ENCODE data around the gene PNLIPRP1.
A peak's percentile ranks its signal among the peaks of the same experiment; 100 is the strongest.

Gene PNLIPRP1

GRCh38 chr10:116621934-116622655 lies 31.3 kb downstream of the PNLIPRP1 start:
- DNase-seq, result no peak
- in situ Hi-C loops (cut with HindIII; ENCODE audit: low pct_ligation_motif_present, low pct_unique_long_range_greater_than_20kb, low sequenced_read_pairs), result no loop called here

GRCh38 chr10:116625845-116626244 lies 35.1 kb downstream of the PNLIPRP1 start:
- in situ Hi-C loops (cut with HindIII; ENCODE audit: low pct_ligation_motif_present, low pct_unique_long_range_greater_than_20kb, low sequenced_read_pairs), result no loop called here
- DNase-seq, result no peak

DNA sequence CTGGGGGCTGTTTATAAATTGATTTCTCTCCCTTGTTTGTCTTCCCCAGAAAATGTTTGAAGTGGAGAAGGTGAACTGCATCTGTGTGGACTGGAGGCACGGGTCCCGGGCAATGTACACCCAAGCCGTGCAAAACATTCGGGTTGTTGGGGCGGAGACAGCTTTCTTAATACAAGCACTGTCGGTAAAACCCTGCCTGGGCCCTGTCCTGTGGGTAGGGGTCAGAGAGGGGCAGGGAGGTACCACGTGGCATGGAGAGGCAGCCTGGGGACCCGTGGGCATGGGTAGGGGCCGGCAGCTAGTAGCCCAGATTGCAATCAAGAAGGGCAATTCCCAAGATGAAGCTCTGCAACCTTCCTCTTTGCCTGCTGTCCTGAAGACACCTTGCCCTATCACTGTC lies 36.1 kb downstream of the PNLIPRP1 start:
- in situ Hi-C loops (cut with HindIII; ENCODE audit: low pct_ligation_motif_present, low pct_unique_long_range_greater_than_20kb, low sequenced_read_pairs), result no loop called here
- no peak for DNase-seq

DNA sequence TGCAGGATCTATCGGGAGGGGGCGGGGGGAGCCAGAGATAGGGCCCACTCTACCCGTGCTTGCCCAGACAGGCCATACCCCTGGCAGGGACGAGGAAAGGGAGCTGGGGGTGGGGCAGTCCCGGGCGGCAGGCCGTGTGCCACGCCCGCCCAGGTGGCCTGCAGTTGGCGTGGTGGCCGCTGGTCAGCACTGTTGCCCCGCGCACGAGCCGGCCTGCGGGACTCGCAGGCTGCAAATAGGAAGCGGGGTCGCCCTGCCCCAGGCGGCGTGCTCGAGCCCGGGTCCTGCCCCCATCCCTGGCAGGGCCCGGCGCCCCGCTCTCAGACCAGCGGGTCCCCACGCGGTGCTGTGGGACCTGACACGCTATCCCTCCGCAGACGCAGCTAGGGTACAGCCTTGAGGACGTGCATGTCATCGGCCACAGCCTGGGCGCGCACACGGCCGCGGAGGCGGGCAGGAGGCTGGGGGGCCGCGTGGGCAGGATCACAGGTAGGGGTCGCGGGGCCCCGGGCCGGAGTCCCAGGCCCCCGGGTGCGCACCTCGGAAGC lies 36.7 kb downstream of the PNLIPRP1 start:
- in situ Hi-C loops (cut with HindIII; ENCODE audit: low pct_ligation_motif_present, low pct_unique_long_range_greater_than_20kb, low sequenced_read_pairs), result no loop called here
- DNase-seq, result peak; percentile 55

GRCh38 chr10:116629340-116629739 lies 38.6 kb downstream of the PNLIPRP1 start:
- DNase-seq, result no peak
- in situ Hi-C loops (cut with HindIII; ENCODE audit: low pct_ligation_motif_present, low pct_unique_long_range_greater_than_20kb, low sequenced_read_pairs), result no loop called here

- DNase-seq, result no peak
- in situ Hi-C loops (cut with HindIII; ENCODE audit: low pct_ligation_motif_present, low pct_unique_long_range_greater_than_20kb, low sequenced_read_pairs), result no loop called here
Measured at GRCh38 chr10:116630020-116630419, 39.3 kb downstream of the PNLIPRP1 start.

- in situ Hi-C loops (cut with HindIII; ENCODE audit: low pct_ligation_motif_present, low pct_unique_long_range_greater_than_20kb, low sequenced_read_pairs), result no loop called here
- DNase-seq, result no peak
Measured at GRCh38 chr10:116631871-116632295, 41.1 kb downstream of the PNLIPRP1 start.

GRCh38 chr10:116632596-116633215 lies 41.9 kb downstream of the PNLIPRP1 start:
- in situ Hi-C loops (cut with HindIII; ENCODE audit: low pct_ligation_motif_present, low pct_unique_long_range_greater_than_20kb, low sequenced_read_pairs), result no loop called here
- no peak for DNase-seq

DNA sequence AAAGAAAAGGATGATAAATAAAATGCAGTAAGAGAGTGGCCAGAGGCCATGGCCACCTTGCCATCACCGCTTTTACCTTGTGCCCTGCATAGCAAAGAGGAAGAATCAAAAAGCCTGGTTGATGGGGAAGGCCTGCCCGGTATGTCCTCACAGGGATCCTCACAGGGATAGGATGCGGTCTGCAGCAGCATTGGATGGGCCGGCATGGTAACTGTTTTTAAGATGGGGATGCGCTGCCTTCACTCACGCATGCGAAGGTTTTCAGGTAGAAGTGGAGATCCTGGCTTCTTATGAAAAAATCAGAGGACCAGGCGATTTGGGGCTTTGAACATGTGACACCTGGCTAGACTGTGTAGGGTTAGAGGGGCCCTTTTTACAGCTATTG lies 42.4 kb downstream of the PNLIPRP1 start:
- DNase-seq, result no peak
- in situ Hi-C loops (cut with HindIII; ENCODE audit: low pct_ligation_motif_present, low pct_unique_long_range_greater_than_20kb, low sequenced_read_pairs), result no loop called here

- DNase-seq, result no peak
- in situ Hi-C loops (cut with HindIII; ENCODE audit: low pct_ligation_motif_present, low pct_unique_long_range_greater_than_20kb, low sequenced_read_pairs), result no loop called here
Measured at GRCh38 chr10:116634126-116634975, 43.6 kb downstream of the PNLIPRP1 start.

DNA sequence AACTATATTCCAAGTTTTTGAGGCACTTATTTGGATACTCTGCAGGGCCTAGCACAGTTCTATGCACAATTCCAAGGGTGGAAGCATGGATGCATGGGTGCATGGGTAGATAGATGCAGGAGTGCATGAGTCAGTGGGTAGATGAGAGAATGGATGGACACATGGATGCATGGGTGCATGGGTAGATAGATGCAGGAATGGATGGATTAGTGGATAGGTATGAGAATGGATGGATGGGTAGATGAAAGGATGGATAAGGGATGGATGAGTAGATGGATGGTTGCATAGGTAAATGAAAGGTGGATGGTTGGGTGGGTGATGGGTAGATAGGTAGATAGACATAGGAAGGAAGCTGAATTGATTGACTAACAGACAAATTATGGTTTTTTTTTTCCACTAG lies 45.6 kb downstream of the PNLIPRP1 start:
- in situ Hi-C loops (cut with HindIII; ENCODE audit: low pct_ligation_motif_present, low pct_unique_long_range_greater_than_20kb, low sequenced_read_pairs), result no loop called here
- no peak for DNase-seq

DNA sequence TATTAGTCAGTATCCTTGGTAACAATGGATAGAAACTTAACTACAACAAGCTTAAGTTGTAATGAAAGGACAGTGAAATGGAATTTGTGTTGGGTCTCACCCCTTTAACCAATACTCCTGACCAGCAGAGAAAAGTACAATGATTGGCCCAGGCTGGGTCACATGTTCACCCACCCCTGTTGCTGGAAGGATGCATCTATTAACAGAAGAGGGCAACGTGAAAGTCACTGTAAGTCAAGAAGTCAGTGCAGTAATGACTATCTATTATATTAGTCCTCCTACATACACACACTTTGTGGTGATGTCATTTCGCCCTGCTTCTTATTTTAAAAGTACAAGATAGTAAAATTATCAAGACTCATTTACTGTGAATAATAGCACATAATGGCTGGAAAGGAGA lies 46.2 kb downstream of the PNLIPRP1 start:
- DNase-seq, result no peak
- in situ Hi-C loops (cut with HindIII; ENCODE audit: low pct_ligation_motif_present, low pct_unique_long_range_greater_than_20kb, low sequenced_read_pairs), result no loop called here

DNA sequence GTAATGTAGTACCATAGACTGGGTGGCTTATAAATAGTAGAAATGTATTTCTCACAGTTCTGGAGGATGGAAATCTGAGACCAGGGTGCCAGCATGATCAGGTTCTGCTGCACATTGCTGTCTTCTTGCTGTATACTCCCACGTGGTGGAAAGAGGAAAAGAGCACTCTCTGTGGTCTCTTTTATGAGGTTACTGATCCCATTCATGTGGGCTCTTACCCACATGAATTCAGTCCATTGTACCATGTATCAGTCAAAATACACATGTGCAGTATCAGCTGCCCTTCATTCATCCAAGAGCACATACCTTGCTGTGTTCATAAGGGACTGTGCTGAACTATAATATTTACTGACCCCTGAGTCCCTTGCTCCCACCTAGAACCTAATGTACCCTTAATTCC lies 47.1 kb downstream of the PNLIPRP1 start:
- in situ Hi-C loops (cut with HindIII; ENCODE audit: low pct_ligation_motif_present, low pct_unique_long_range_greater_than_20kb, low sequenced_read_pairs), result no loop called here
- no peak for DNase-seq

- in situ Hi-C loops (cut with HindIII; ENCODE audit: low pct_ligation_motif_present, low pct_unique_long_range_greater_than_20kb, low sequenced_read_pairs), result no loop called here
- DNase-seq, result no peak
Measured at GRCh38 chr10:116646502-116646901, 55.7 kb downstream of the PNLIPRP1 start.

GRCh38 chr10:116648903-116649302 lies 58.1 kb downstream of the PNLIPRP1 start:
- in situ Hi-C loops (cut with HindIII; ENCODE audit: low pct_ligation_motif_present, low pct_unique_long_range_greater_than_20kb, low sequenced_read_pairs), result no loop called here
- DNase-seq, result no peak

DNA sequence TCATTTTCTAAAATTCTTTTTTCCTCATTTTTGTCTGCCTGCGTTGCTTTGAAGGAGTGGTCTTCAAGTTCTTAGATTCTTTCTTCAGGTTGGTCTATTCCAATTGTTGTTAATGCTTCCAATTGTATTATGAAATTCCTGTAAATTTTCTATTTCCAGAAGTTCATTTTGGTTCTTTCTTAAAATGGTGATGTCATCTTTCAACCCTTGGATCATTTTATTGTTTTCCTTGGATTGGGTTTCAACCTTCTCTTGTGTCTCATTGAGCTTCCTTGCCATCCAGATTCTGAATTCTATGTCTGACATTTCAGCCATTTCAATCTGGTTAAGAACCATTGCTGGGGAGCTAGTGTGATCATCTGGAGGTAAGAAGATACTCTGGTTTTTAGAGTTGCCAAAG lies 63.1 kb downstream of the PNLIPRP1 start:
- in situ Hi-C loops (cut with HindIII; ENCODE audit: low pct_ligation_motif_present, low pct_unique_long_range_greater_than_20kb, low sequenced_read_pairs), result no loop called here
- DNase-seq, result no peak

GRCh38 chr10:116654816-116655215 lies 64.1 kb downstream of the PNLIPRP1 start:
- peak; percentile 49 for DNase-seq
- in situ Hi-C loops (cut with HindIII; ENCODE audit: low pct_ligation_motif_present, low pct_unique_long_range_greater_than_20kb, low sequenced_read_pairs), result no loop called here

DNA sequence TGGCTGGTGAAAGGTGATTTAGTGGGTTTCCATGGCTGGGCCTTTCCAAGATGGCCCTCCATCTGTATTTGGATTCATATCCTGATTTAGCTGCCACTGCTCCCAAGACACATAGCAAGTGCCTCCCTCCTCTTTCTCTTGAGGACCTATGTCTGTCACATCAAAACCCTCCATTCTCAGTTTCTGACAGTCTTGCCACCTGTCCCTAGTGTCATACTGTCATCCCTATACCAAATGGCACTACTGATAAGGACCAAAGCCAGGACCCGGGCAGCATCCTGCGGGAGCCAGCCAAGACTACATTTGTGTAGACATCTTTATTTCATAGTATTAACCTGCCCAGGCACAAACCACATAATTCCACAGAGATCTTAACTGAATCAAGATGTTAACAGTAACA lies 64.8 kb downstream of the PNLIPRP1 start:
- DNase-seq, result no peak
- in situ Hi-C loops (cut with HindIII; ENCODE audit: low pct_ligation_motif_present, low pct_unique_long_range_greater_than_20kb, low sequenced_read_pairs), result no loop called here

DNA sequence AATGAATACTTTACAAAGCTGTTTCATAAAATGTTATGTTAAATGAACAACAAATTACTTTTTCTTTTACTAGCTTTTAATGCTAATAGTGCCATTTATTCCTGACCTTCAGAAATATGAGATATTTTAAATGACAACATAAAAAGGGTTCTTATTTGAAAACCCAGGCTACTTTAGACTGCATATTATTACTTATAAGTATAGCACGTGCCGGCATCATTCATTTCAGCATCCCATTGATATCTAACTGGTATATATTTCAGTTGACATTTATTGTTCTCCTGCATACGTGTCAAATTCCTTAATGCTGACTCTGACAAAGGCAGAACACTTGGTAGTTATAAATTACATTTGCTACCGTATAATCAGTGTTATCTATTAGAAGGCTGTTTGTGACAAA lies 65.3 kb downstream of the PNLIPRP1 start:
- DNase-seq, result no peak
- in situ Hi-C loops (cut with HindIII; ENCODE audit: low pct_ligation_motif_present, low pct_unique_long_range_greater_than_20kb, low sequenced_read_pairs), result no loop called here

Data from ACHN (cell line).